ENCODE results near the gene MBD6.

Gene MBD6

DNA sequence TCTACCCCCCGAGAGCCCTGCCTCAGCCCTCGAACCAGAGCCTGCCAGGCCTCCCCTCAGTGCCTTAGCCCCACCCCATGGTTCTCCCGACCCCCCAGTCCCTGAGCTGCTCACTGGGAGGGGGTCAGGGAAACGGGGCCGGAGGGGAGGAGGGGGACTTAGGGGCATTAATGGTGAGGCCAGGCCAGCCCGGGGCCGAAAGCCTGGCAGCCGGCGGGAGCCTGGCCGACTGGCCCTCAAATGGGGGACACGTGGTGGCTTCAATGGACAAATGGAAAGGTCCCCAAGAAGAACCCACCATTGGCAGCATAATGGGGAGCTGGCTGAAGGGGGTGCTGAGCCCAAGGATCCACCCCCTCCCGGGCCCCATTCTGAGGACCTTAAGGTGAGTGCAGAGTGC lies 5.6 kb downstream of the MBD6 start:
- Histone ChIP-seq H3K27ac (ENCODE audit: low read depth in 2 of 2, low read length in 2 of 2) (no peak overlapping the region), H3K9me3 (ENCODE audit: control insufficient read depth in 2 of 2, low read length in 2 of 2) (no peaks in the 10 kb centered on the region), H3K36me3 (ENCODE audit: control insufficient read depth in 2 of 2, insufficient read depth in 2 of 2, low read length in 2 of 2) (peaks cover 59 to 76% of the 10 kb centered on the region in 2 donors), H3K4me3 (ENCODE audit: low read length in 2 of 2) (no peak overlapping the region), H3K4me1 (ENCODE audit: control insufficient read depth in 2 of 2, insufficient read depth in 2 of 2, low read length in 2 of 2) (peaks cover 20% of the 10 kb centered on the region in 2 donors), H3K27me3 (ENCODE audit: control insufficient read depth in 2 of 2, insufficient read depth in 2 of 2, low read length in 2 of 2) (no peaks in the 10 kb centered on the region), H3K9ac (ENCODE audit: low read depth in 1 of 2, low read length in 2 of 2) (no peak overlapping the region)

DNA sequence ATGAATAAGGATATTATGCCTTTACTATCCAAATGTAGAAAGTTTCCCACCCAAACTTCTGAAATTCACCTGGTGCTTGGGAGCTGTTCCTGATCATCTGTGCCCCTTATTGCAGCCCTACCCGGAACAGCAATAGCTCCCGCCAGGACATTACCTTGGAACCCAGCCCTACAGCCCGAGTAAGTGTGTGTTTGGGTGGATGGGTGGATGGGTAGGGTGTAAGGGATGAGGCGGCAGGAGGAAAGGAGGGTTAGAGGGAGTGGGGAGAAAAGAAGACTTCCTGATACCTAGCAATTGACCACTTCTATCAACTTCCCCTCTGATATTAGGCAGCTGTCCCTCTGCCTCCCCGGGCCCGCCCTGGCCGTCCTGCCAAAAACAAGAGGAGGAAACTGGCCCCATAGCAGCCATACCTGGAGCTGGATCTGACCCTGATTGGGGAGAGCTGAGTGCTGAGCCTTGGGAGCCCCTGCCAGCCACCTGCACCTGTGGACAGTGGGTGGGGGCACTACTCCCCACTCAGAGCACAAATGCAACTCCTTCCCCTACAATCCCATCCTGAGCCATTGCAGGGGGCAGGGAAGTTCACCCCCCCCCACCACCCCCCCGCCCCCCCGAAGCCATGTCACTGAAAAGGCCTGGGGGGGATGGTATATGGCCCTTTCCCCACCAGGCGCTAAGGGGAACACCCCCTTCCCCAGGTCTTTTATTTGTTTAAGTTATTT lies 6.4 kb downstream of the MBD6 start:
- no peaks in the 10 kb centered on the region for H3K9me3 ChIP-seq (ENCODE audit: control insufficient read depth in 2 of 2, low read length in 2 of 2)
- no peaks in the 10 kb centered on the region for H3K27me3 ChIP-seq (ENCODE audit: control insufficient read depth in 2 of 2, insufficient read depth in 2 of 2, low read length in 2 of 2)
- H3K27ac ChIP-seq (ENCODE audit: low read depth in 2 of 2, low read length in 2 of 2), result no peak overlapping the region
- H3K4me3 ChIP-seq (ENCODE audit: low read length in 2 of 2), result no peak overlapping the region
- H3K9ac ChIP-seq (ENCODE audit: low read depth in 1 of 2, low read length in 2 of 2), result no peak overlapping the region
- peaks cover 11 to 13% of the 10 kb centered on the region in 2 donors for H3K4me1 ChIP-seq (ENCODE audit: control insufficient read depth in 2 of 2, insufficient read depth in 2 of 2, low read length in 2 of 2)
- peaks cover 64 to 83% of the 10 kb centered on the region in 2 donors for H3K36me3 ChIP-seq (ENCODE audit: control insufficient read depth in 2 of 2, insufficient read depth in 2 of 2, low read length in 2 of 2)

DNA sequence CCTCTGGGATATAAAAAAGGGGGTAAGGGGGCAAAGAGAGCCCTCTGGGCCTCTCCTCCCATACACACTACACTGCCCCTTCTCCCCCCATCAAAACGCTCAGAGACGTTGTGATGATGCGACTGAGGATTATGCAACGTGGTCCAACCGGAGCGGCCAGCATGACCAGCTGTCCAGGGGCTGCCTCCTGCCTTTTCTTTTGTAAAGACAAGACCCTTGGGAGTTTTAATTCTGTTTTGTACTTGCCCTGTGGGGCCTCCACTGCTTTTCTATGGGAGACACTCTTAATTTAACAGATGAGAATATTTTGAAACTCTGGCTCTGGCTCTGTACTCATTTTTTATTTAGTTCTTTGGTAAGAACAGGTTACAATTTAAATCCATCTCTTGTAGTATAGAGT lies 7.2 kb downstream of the MBD6 start:
- H3K27me3 ChIP-seq (ENCODE audit: control insufficient read depth in 2 of 2, insufficient read depth in 2 of 2, low read length in 2 of 2), result no peaks in the 10 kb centered on the region
- H3K4me3 ChIP-seq (ENCODE audit: low read length in 2 of 2), result no peak overlapping the region
- no peaks in the 10 kb centered on the region for H3K9me3 ChIP-seq (ENCODE audit: control insufficient read depth in 2 of 2, low read length in 2 of 2)
- H3K4me1 ChIP-seq (ENCODE audit: control insufficient read depth in 2 of 2, insufficient read depth in 2 of 2, low read length in 2 of 2), result peaks cover 5% of the 10 kb centered on the region in 2 donors
- no peak overlapping the region for H3K9ac ChIP-seq (ENCODE audit: low read depth in 1 of 2, low read length in 2 of 2)
- peaks cover 64 to 83% of the 10 kb centered on the region in 2 donors for H3K36me3 ChIP-seq (ENCODE audit: control insufficient read depth in 2 of 2, insufficient read depth in 2 of 2, low read length in 2 of 2)
- H3K27ac ChIP-seq (ENCODE audit: low read depth in 2 of 2, low read length in 2 of 2), result no peak overlapping the region

DNA sequence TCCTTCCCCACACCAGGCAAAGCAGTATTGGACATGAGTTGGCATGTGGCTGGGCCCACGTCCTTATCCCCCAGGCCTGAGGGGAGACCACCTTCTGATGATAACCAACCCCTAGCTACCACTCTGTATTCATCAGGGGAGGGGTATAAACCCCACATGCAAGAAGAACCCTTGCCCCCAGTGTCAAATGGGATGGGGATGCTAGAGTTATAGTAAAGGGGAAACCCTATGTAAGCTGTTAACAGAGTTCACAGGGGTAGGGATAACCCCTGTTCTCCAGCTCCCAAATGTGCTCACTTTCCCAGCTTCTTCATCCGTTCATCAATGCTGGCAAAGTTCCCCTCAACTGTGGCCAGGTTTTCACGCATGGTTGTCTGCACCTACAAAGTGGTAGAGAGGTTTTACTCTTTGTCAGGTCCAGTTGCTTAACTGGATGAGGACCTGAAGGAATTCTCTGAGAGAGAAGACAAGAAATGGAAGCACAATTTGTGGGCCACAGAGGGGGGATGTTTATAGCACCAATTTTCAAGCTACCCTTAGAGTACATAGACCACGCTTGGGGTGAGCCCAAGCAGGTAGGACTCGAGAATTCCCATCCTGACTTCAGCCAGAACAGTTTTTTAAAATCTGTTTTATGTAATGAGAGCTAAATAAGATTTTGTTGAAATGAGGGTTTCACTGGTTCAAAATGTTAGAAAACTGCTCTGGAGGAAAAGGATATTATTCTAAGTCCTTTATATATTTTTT lies 7.9 kb downstream of the MBD6 start:
- no peak overlapping the region for H3K9ac ChIP-seq (ENCODE audit: low read depth in 1 of 2, low read length in 2 of 2)
- H3K4me1 ChIP-seq (ENCODE audit: control insufficient read depth in 2 of 2, insufficient read depth in 2 of 2, low read length in 2 of 2), result peaks cover 3 to 4% of the 10 kb centered on the region in 2 donors
- H3K9me3 ChIP-seq (ENCODE audit: control insufficient read depth in 2 of 2, low read length in 2 of 2), result no peaks in the 10 kb centered on the region
- no peak overlapping the region for H3K4me3 ChIP-seq (ENCODE audit: low read length in 2 of 2)
- H3K36me3 ChIP-seq (ENCODE audit: control insufficient read depth in 2 of 2, insufficient read depth in 2 of 2, low read length in 2 of 2), result peaks cover 69 to 86% of the 10 kb centered on the region in 2 donors
- no peak overlapping the region for H3K27ac ChIP-seq (ENCODE audit: low read depth in 2 of 2, low read length in 2 of 2)
- H3K27me3 ChIP-seq (ENCODE audit: control insufficient read depth in 2 of 2, insufficient read depth in 2 of 2, low read length in 2 of 2), result no peaks in the 10 kb centered on the region

DNA sequence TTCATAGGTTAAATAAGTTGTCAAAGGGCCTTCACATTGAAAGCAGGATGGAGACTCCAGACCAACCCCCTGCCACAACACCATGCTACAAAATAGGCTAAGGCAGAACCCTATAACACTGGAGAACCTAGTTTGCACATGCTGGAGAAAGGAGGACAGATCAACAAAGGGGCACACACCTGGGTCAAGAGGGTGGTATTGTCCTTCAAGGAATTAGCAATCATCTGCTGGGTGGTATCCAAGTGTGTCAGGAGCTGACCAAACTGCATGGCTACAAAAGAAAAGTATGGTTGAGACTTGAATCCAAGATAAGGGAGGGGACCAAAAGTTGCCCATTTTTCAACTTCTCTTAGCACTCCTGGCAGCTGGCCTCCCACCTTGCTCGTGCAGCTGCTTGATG lies 9.2 kb downstream of the MBD6 start:
- Histone ChIP-seq H3K36me3 (ENCODE audit: control insufficient read depth in 2 of 2, insufficient read depth in 2 of 2, low read length in 2 of 2) (peaks cover 71 to 79% of the 10 kb centered on the region in 2 donors), H3K27ac (ENCODE audit: low read depth in 2 of 2, low read length in 2 of 2) (no peak overlapping the region)

DNA sequence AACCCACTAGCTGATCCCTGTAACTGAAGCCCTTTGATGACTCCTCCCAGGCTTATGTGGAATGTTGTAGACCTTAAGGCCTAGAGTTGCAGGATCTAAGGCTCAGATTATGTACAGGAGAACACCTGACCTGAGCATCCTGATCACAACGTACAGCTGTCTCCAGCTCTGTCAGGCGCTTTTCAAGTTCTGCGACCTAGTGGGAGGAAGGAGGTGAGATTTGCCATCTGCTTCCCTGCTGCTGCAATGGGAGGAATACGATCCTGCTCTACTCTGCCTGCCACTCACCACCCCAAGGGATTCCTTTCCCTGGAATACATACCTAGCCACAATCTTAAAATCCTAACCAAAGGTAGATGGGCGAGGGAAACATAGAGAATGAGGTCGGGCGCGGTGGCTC lies 10.5 kb downstream of the MBD6 start:
- Histone ChIP-seq H3K27ac (ENCODE audit: low read depth in 2 of 2, low read length in 2 of 2) (no peak overlapping the region), H3K9ac (ENCODE audit: low read depth in 1 of 2, low read length in 2 of 2) (no peak overlapping the region), H3K4me1 (ENCODE audit: control insufficient read depth in 2 of 2, insufficient read depth in 2 of 2, low read length in 2 of 2) (peaks cover 12 to 19% of the 10 kb centered on the region in 2 donors), H3K9me3 (ENCODE audit: control insufficient read depth in 2 of 2, low read length in 2 of 2) (no peaks in the 10 kb centered on the region), H3K27me3 (ENCODE audit: control insufficient read depth in 2 of 2, insufficient read depth in 2 of 2, low read length in 2 of 2) (no peaks in the 10 kb centered on the region), H3K36me3 (ENCODE audit: control insufficient read depth in 2 of 2, insufficient read depth in 2 of 2, low read length in 2 of 2) (peaks cover 65 to 73% of the 10 kb centered on the region in 2 donors), H3K4me3 (ENCODE audit: low read length in 2 of 2) (no peak overlapping the region)

More for the DNA sequence above, 9.2 kb downstream of the MBD6 start:
- peaks cover 12 to 15% of the 10 kb centered on the region in 2 donors for H3K4me1 ChIP-seq (ENCODE audit: control insufficient read depth in 2 of 2, insufficient read depth in 2 of 2, low read length in 2 of 2)
- no peaks in the 10 kb centered on the region for H3K27me3 ChIP-seq (ENCODE audit: control insufficient read depth in 2 of 2, insufficient read depth in 2 of 2, low read length in 2 of 2)
- no peaks in the 10 kb centered on the region for H3K9me3 ChIP-seq (ENCODE audit: control insufficient read depth in 2 of 2, low read length in 2 of 2)
- H3K9ac ChIP-seq (ENCODE audit: low read depth in 1 of 2, low read length in 2 of 2), result no peak overlapping the region
- no peak overlapping the region for H3K4me3 ChIP-seq (ENCODE audit: low read length in 2 of 2)

DNA sequence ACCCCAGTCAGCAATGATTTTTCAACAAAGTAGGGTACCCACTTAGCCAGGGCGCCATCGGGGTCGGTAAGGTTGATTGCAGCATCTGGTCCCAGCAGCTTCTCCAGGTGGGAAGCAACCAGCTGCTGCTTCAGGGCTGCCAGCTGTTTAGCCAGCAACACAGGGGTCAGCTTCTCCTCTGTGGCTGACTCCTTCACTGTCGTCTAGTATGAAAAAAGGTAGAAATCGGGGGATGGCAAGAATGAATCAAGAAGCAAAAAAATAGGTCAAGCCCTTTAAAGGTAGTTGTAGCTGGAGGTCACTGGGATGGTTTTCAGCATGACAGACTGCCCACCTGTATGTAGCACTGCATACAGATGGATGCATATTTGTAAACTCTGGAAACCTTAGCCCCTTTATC lies 11.6 kb downstream of the MBD6 start:
- Histone ChIP-seq H3K4me1 (ENCODE audit: control insufficient read depth in 2 of 2, insufficient read depth in 2 of 2, low read length in 2 of 2) (peaks cover 12 to 20% of the 10 kb centered on the region in 2 donors), H3K9me3 (ENCODE audit: control insufficient read depth in 2 of 2, low read length in 2 of 2) (no peaks in the 10 kb centered on the region), H3K36me3 (ENCODE audit: control insufficient read depth in 2 of 2, insufficient read depth in 2 of 2, low read length in 2 of 2) (peaks cover 65 to 74% of the 10 kb centered on the region in 2 donors), H3K27me3 (ENCODE audit: control insufficient read depth in 2 of 2, insufficient read depth in 2 of 2, low read length in 2 of 2) (no peaks in the 10 kb centered on the region), H3K27ac (ENCODE audit: low read depth in 2 of 2, low read length in 2 of 2) (no peak overlapping the region), H3K4me3 (ENCODE audit: low read length in 2 of 2) (no peak overlapping the region), H3K9ac (ENCODE audit: low read depth in 1 of 2, low read length in 2 of 2) (no peak overlapping the region)

DNA sequence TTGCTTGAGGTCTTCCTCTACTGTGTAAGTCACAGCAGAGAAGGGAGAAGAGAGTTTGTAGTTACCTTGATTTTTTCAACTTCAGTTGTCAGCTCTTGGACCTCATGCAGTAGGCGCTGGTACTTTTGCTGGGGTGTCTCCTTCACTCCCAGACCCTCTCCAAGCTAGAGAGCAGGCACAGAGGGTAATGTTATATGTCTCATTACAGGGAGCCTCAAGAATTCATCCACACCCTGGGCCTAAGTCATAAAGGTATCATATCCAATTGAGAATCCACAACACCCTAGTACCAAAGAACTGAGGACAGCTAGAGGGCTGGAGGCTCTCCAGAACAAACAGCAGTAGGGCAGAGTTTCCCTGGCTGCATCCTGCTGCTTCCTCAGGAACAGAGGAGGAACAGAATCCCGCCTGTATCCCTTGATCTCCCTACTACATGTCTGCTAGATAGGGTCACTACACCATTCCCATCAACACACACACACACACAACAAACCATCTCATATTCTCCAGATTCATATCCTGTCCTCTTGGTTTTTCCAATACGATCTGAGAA lies 12.4 kb downstream of the MBD6 start:
- H3K4me3 ChIP-seq (ENCODE audit: low read length in 2 of 2), result no peak overlapping the region
- peaks cover 12 to 20% of the 10 kb centered on the region in 2 donors for H3K4me1 ChIP-seq (ENCODE audit: control insufficient read depth in 2 of 2, insufficient read depth in 2 of 2, low read length in 2 of 2)
- H3K27me3 ChIP-seq (ENCODE audit: control insufficient read depth in 2 of 2, insufficient read depth in 2 of 2, low read length in 2 of 2), result no peaks in the 10 kb centered on the region
- peaks cover 60 to 68% of the 10 kb centered on the region in 2 donors for H3K36me3 ChIP-seq (ENCODE audit: control insufficient read depth in 2 of 2, insufficient read depth in 2 of 2, low read length in 2 of 2)
- no peaks in the 10 kb centered on the region for H3K9me3 ChIP-seq (ENCODE audit: control insufficient read depth in 2 of 2, low read length in 2 of 2)
- H3K9ac ChIP-seq (ENCODE audit: low read depth in 1 of 2, low read length in 2 of 2), result no peak overlapping the region
- H3K27ac ChIP-seq (ENCODE audit: low read depth in 2 of 2, low read length in 2 of 2), result peak overlapping the region; percentile 52 to 56

DNA sequence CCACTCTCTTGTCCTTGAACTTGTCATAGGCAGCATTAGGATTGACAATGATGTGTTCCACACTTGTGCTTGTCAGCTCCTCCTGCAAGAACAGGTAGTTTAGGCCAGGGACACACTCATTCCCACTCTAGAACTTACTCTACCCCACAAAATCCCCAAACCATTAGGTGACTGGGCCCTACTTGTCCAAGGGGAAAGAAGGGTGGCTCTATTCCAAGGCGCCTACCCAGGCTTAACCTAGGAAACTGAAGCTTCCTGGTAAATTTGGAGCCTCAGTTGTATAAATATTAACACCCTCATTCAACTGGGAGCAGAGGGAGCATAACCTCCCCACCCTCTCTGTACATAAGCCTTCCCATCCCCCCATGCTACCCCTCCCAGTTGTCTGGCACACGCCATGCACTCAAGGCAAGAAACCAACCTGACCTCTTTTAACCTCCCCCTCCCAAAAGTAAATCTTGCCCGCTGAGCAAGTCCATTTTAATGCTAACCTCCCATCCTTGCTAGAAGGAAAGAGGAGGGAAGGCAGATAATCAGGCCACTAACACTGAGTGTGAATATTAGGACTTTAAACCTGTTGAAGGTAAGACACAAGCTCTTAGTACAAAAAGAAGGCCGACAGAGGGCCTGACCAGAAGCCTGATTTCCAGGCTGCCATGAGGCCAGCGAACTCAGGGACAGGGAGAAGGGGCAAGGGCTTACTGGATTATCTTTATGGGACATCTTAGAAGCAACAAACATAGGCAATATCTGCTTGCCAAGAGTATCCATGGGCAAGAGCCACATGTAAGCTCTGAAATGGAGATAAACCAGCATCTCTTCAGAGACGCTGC lies 13.4 kb downstream of the MBD6 start:
- no peaks in the 10 kb centered on the region for H3K27me3 ChIP-seq (ENCODE audit: control insufficient read depth in 2 of 2, insufficient read depth in 2 of 2, low read length in 2 of 2)
- no peak overlapping the region for H3K9ac ChIP-seq (ENCODE audit: low read depth in 1 of 2, low read length in 2 of 2)
- H3K4me1 ChIP-seq (ENCODE audit: control insufficient read depth in 2 of 2, insufficient read depth in 2 of 2, low read length in 2 of 2), result peaks cover 12 to 21% of the 10 kb centered on the region in 2 donors
- no peaks in the 10 kb centered on the region for H3K9me3 ChIP-seq (ENCODE audit: control insufficient read depth in 2 of 2, low read length in 2 of 2)
- H3K36me3 ChIP-seq (ENCODE audit: control insufficient read depth in 2 of 2, insufficient read depth in 2 of 2, low read length in 2 of 2), result peaks cover 53 to 62% of the 10 kb centered on the region in 2 donors
- peak overlapping the region in 1 of 2 donors; percentile 14 for H3K4me3 ChIP-seq (ENCODE audit: low read length in 2 of 2)
- peak overlapping the region; percentile 52 to 56 for H3K27ac ChIP-seq (ENCODE audit: low read depth in 2 of 2, low read length in 2 of 2)
